Ishikawa (cell line): ENCODE results near the gene DEFB114.

Source experiments
- CEBPB ChIP-seq: IDR thresholded peaks from 2 replicates; pipeline ENCODE4 v1.6.1; 2012
- CREB1 ChIP-seq: IDR thresholded peaks from 2 replicates; pipeline ENCODE4 v1.6.1; 2012; ENCODE audit warnings: low read depth
- EGR1 ChIP-seq: IDR thresholded peaks from 2 replicates; pipeline ENCODE4 v1.6.1; 2012
- EP300 ChIP-seq: IDR thresholded peaks from 2 replicates; pipeline ENCODE4 v1.6.1; 2012; ENCODE audit warnings: borderline replicate concordance
- NFIC ChIP-seq: IDR thresholded peaks from 2 replicates; pipeline ENCODE4 v1.6.1; 2012
- YY1 ChIP-seq: IDR thresholded peaks from 2 replicates; pipeline ENCODE4 v1.6.1; 2012; ENCODE audit warnings: low read depth
- TF ChIP-seq, protein P1 (sequence below): IDR thresholded peaks from 2 replicates; pipeline ENCODE4 v1.6.1; 2012
- TF ChIP-seq, protein P2 (sequence below): IDR thresholded peaks from 2 replicates; pipeline ENCODE4 v1.6.1; 2012
- TF ChIP-seq, protein P3 (sequence below): IDR thresholded peaks from 2 replicates; pipeline ENCODE4 v1.6.1; 2012; ENCODE audit warnings: low read depth, mild to moderate bottlenecking

DNA sequence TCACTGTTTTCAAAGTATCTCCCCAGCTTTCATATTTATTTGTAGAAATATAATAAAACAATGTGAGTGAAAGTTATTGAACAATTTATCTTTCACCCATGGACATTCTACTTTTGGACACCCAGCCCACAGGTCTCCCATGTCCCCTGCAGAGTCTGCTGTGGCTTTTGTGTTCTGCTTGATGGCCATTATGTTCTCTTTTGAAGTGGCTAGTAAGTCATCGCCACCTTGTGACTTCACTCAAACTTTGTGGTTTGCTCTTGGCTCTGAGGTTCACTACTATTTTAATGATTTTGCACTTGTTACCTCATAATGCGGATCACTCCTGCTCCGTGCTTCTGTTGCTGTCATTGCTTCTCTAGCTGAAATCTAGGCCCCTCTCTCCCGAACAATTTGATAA is 15.6 kb upstream of the DEFB114 start:
- TF ChIP-seq CREB1 (no peak), EP300 (no peak), YY1 (no peak), CEBPB (no peak), NFIC (no peak), EGR1 (no peak)
- TF ChIP-seq, protein P1, sequence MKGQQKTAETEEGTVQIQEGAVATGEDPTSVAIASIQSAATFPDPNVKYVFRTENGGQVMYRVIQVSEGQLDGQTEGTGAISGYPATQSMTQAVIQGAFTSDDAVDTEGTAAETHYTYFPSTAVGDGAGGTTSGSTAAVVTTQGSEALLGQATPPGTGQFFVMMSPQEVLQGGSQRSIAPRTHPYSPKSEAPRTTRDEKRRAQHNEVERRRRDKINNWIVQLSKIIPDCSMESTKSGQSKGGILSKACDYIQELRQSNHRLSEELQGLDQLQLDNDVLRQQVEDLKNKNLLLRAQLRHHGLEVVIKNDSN: no peak
- TF ChIP-seq, protein P2, sequence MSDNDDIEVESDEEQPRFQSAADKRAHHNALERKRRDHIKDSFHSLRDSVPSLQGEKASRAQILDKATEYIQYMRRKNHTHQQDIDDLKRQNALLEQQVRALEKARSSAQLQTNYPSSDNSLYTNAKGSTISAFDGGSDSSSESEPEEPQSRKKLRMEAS: no peak
- TF ChIP-seq, protein P3, sequence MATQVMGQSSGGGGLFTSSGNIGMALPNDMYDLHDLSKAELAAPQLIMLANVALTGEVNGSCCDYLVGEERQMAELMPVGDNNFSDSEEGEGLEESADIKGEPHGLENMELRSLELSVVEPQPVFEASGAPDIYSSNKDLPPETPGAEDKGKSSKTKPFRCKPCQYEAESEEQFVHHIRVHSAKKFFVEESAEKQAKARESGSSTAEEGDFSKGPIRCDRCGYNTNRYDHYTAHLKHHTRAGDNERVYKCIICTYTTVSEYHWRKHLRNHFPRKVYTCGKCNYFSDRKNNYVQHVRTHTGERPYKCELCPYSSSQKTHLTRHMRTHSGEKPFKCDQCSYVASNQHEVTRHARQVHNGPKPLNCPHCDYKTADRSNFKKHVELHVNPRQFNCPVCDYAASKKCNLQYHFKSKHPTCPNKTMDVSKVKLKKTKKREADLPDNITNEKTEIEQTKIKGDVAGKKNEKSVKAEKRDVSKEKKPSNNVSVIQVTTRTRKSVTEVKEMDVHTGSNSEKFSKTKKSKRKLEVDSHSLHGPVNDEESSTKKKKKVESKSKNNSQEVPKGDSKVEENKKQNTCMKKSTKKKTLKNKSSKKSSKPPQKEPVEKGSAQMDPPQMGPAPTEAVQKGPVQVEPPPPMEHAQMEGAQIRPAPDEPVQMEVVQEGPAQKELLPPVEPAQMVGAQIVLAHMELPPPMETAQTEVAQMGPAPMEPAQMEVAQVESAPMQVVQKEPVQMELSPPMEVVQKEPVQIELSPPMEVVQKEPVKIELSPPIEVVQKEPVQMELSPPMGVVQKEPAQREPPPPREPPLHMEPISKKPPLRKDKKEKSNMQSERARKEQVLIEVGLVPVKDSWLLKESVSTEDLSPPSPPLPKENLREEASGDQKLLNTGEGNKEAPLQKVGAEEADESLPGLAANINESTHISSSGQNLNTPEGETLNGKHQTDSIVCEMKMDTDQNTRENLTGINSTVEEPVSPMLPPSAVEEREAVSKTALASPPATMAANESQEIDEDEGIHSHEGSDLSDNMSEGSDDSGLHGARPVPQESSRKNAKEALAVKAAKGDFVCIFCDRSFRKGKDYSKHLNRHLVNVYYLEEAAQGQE: no peak
